ELR (cell line): ENCODE measurements around the gene ZNF143.
A peak's percentile ranks its signal among the peaks of the same experiment; 100 is the strongest.
"Not testable (repeated sequence)": the region's sequence is repeated elsewhere in the genome, so short reads cannot be mapped to it uniquely, and the experiment has no call there.

Experiments
- DNase-seq: peaks from one replicate; pipeline ENCODE4 v3.0.0-alpha.2; 2015; ENCODE audit warnings: low read depth

The ZNF143 gene

DNA sequence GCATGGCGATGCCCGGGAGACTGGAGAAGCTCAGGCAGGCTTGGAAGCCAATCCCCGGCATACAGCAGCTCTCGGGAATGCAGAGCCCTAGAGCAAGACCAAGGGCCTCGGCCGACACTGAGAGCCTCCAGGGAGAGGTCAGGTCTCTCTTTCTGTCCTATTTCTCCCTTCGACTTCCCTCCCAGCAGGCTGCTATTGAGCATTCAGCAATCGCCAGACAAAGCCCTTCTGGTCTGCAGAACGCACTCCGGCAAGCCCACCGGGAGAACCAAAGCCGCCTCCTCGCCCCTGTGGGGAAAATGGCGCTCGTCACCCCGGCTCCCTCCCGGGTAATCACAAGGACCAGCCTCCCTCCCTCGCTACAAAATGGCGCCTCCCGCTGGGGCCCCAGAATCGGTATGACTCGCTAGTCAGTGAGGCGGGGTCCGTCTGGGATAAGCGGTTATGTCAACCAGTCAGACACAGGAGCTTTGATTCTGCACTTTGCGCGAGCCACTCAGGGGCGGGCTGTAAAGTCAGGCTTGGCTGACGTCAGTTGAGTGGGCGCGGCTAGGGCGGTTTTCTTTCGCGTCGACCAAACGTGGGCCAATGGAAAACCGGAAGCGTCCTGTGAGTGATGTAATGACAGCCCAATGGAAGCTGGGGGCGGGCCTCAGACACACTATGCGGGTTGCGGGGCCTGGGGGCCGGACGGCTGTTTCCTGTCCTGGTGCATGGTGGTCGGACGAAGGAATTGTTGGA lies at the start of gene ZNF143:
Gene ZNF143, plus strand, starts transcription at position 691 of the 741 bp plus-strand sequence. CDS start 10,297 bp downstream, outside the sequence.
- DNase-seq = peak; percentile 100

DNA sequence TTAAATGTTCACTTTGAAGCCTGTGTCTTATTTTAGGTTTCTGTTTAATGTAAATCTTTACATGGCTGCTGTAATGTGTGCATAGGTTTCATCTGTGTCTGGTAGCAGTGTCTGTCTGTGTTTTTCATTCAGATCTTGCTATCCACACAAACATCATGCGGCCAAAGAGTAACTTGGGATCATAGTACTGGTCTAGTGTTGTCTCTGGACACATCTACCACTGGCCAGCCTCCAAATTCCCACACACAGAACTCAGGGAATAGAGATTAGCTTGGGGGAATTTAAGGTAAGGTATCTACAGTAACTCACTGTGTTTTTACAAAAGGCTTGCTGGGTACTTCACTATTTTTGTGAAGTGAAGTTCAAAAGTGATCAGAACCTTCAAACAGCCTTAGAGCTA lies 32.1 kb upstream of the ZNF143 start:
- DNase-seq = no peak

DNA sequence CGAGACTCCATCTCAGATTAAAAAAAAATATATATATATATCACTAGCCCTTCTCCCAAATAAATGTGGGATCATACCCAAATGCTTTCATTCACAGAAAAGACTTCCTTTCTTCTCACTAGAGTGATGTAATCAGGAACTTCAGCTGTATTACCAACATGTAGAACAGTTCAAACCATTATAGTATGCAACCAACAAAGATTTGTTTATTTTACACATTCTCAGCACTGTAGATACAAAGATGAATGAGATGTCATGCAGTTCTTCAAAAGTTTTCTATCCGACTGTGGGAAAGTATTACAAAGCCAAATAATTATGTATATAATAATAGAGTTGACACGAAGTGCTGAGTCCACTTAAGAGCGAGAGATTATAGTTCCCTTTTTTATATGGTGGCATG lies 22.2 kb upstream of the ZNF143 start:
- no peak for DNase-seq

DNA sequence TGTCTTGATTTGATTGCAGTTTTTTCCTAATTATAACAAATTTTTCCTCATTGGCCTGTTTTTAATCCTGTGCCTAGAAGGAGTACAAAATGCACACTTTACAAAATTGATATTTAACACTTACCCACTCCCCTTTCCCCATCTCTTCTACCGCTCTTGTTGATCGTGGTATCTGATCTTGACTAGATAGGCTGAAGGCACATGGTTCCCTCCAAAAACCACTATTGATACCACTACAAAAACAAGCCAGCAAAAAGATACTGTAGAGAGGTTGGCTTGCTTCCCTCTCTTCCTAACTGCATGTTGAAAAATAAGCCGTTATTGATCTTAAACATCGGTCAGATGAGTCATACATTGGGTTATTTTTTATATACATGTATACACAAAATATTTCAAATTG lies 14.6 kb upstream of the ZNF143 start:
- no peak for DNase-seq

DNA sequence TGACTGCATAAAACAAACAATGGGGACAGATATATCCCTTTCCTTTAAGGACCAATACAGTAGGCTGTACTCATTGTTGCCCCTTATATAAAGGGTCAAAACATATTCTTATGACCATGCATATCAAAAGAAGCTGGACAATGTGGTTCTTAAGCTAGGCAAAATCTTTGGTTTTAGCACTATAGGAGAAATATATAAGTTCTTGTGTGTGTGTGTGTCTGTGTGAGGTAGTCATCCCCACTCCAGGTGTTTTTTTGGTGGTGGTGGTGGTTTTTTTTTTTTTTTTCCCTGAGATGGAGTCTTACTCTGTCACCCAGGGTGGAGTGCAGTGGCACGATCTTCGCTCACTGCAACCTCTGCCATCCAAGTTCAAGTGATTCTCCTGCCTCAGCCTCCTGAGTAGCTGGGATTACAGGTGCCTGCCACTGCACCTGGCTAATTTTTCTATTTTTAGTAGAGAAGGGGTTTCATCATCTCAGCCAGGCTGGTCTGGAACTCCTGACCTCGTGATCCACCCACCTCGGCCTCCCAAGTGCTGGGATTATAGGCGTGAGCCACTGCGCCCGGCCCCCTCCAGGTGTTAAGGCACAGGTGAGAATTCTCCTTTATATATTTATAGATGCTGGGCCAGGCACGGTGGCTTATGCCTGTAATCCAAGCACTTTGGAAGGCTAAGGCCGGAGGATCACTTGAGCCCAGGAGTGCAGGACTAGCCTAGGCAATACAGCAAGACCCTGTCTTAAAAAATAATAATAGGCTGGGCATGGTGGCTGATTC lies 12.0 kb upstream of the ZNF143 start:
- DNase-seq = no peak

DNA sequence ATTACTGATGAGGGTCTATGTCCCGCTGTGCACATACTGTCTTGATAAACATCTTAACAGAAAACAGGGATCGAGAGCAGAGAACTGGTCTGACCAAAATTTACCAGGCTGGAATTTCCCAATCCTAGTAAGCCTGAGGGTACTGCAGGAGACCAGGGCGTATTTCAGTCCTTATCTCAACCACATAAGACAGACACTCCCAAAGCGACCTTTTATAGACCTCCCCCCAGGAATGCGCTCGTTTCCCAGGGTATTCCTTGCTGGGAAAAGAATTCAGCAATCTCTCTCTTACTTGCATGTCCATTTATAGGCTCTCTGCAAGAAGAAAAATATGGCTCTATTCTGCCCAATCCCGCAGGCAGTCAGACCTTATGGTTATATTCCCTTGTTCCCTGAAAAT lies 8.8 kb upstream of the ZNF143 start:
- DNase-seq = not testable (repeated sequence)

DNA sequence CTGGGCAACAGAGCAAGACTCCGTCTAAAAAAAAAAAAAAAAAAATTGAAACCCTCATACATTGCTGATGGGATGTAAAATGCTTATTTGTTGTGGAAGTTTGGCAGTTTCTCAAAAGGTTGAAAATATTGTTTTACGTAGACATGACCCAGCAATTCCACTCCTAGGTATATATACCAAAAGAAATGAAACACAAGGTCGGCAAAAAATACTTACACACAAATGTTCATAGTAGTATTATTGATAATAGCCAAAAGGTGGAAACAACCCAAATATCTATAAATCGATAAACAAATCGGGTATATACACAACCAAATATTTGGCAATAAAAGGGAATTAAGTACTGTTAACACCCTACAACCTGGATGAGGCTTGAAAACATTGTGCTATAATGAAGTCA lies 5.1 kb upstream of the ZNF143 start:
- no peak for DNase-seq

DNA sequence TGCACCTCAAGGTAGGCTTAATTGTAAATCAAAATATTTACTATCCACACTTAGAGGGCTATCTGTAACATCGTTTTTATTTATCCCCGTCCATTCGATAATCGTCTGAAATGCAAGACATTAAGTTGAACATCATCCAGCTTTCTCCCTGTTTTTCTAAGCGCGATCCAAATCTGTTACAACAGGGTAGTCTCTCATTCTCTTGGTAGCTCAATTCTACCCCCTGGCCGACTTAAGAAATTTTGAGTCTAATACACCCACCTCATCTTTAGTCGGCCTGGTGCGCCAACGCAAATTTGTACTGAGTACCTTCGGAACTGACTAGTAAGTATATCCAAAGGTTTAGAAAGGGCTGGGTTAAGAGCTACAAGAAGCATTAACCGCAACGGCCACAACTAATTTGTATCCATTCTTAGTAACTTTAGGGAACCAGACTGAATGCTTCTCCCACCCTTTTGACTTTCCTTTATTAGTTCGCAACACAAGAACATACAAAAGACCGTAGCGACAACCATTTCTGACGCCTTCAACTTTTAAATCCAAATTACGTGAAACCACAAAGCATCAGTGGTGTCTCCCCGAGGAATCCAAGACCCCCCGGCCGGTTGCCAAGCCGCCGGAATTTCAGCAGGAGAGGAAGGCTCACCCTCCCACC lies 1.0 kb upstream of the ZNF143 start:
- peak; percentile 61 for DNase-seq

DNA sequence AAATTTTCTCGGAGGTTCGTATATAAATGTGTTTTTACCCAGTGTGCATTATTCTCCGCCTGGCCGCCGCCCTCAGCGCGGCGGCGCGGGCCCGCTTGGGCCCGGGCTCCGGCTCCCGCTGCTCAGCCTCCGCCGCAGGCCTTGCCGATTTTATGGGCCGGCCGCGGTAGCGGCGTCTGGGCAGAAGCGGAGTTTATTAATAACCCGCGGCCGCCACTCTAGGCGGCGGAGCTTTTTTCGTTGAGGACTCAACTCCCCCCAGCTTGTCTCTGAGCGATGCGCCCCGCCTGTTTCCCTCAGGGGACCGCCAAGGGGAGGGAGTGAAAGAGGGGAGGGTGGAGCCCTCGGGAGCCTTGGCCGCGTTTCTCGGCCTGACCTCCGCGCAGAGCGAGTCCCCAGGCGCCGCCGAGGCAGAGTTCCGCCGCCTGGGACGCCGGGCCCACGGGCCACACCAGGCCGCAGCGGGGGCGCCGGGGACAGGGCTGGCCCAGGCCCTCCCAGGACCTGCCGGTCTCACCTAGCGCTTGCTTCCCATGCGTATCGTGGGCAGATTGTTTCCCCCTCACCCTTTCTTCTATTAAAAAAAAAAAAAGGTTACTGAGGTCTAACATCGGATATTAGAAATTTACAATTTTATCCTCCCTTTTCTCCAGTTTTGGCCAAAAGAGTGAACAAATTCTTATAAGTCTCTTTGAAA lies 399 bp downstream of the ZNF143 start:
- DNase-seq = peak; percentile 92

DNA sequence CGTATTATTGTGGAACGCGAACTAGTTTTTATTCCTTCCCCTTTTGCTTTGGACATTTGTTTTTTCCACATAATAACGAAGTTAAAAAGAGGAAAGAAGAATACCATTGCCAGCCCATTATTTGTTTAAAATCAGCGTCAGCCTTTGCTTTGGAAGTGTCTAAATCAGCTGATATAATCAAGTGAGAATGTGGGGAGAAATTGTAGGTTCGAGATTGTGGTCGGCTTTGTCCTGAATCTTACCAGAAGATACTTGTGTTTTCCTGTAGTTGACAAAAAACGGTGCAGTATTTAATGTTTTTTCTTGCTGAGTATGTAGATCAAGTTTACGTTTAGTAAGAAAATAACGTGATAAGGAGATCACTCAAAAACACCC lies 935 bp downstream of the ZNF143 start:
- peak; percentile 36 for DNase-seq

DNA sequence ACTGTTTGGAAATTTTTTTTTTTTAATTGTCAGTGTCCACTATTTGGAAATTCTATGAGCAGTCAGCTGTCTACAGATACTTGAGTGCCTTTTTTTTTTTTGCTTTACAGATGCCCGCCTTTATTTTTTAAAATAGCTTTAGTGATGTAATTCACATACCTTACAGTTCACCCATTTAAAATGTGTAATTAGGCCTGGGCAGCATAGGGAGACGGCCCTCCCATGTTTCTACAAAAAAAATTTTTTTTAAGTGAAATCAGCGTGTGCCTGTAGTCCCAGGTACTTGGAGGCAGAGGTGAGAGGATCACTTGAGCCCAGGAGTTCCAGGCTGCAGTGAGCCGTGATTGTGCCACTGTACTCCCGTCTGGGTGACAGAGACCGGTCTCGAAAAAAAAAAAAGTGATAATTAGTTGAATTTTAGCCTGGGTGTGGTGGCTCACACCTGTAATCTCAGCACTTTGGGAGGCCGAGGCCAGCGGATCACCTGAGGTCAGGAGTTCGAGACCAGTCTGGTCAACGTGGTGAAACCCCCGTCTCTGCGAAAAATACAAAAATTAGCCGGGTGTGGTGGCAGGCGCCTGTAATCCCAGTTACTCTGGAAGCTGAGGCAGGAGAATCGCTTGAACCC lies 1.5 kb downstream of the ZNF143 start:
- DNase-seq = no peak

DNA sequence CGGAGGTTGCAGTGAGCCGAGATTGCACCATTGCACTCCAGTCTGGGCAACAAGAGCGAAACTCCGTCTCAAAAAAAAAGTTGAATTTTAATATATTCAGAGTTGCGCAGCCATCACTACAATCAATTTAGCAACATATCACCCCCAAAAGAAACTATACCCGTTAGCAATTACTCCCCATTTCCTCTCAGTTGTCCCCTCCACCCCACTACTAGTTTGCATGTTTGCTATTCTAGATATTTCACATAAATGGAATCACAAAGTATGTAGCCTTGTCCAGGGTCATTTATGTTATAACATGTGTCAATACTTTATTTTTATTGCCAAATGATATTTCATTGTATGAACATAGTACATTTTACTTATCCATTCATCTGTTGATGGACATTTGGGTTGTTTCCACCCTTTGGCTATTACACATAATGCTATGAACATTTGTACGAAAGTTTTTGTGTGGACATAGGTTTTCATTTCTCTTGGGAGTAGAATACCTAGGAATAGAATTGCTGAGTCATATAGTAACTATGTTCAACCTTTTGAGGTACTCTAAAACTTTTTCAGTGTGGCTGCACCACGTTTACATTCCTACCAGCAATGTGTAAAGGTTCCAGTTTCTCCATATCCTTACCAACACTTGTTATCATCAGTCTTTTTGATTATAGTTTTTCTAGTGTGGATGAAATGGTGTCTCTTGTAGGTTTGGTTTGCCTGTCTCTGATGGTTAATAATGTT lies 2.2 kb downstream of the ZNF143 start:
- DNase-seq = no peak

DNA sequence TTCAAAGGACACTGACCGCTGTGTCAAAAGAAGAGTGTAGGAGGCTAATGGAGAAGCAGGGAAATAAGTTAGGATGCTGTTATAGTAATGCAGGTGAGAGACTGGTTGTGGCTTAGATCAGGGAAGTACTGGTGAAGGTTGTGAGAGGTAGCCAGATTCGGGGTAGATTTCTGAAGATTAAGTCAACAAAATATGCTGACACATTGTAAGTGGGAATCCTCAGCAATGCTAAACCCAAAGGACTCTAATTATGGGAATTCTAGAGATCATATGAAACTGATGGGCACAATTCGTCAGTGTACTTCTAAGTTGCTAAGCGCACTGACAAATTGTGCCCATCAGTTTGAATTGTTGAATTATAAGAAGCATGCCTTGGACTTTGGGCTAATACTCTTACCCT lies 10.0 kb downstream of the ZNF143 start:
- DNase-seq = no peak

DNA sequence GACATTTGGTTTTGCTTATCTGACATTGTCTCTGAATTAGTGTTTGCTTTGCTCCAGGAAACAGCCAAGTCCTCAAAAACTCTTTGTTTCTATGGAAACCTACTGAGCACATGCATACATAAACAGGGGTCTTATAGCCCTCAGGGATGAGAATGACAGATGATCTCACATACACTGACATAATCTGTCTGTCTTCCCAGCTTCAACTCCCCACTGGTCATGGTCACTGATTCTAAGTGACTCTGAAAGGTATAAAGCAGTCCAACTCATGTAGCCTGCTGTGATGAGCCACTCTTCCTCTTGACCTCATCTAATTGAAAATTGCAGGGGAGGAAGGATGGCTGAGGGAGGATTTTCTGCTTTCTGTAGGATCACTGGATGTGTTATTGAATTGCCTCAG lies 12.6 kb downstream of the ZNF143 start:
- no peak for DNase-seq

DNA sequence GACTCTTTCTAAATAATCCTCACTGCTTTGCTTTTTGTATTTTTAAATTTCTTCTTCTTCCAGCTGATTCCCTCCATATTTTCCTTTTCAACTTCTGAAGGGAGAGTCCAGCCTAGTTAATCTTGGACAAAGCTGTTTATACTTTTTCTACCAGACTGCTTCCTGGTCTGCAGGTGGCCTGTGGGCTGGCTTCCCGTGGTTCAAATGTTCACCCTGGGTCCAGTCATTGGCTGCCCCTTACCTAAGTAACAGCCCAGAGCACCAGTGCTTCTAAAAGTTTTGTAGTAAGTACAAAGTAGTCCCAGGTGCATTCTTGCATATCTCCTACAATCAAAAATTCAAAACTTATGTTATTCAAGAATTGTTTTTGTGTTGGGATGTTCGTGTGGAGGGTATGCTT lies 19.1 kb downstream of the ZNF143 start:
- DNase-seq = no peak

DNA sequence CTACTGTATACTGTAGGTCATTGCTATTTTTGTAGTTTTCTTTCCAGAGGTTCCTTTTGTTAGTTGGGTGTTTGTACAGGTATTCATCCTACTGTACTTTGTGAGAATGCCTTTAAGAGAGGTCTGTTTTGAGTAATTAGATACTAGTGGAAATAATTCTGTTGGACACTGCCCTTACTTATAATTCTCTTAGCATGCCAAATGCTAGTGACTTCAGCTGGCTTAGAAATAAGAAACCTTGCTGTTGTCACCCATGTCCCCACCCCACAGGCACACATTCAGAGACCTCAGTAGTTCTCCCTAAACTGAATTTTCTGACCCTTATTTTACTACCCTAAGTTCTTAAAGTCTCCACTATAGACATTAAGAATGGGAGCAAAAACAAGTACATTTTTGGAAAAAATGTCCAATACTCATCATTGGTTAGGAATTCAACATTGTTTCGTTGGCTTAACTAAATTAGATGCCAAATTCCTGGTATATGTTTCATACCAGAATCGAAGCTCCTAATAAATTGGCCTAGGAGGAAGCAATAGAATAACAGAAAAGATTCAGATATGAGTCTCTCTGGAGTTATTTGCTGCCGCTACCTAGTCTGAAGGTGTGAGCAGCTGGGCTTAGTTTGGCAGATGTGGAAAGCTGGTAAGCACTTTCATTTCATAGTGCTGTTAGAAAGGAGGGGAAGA lies 28.4 kb downstream of the ZNF143 start:
- DNase-seq = peak; percentile 79

DNA sequence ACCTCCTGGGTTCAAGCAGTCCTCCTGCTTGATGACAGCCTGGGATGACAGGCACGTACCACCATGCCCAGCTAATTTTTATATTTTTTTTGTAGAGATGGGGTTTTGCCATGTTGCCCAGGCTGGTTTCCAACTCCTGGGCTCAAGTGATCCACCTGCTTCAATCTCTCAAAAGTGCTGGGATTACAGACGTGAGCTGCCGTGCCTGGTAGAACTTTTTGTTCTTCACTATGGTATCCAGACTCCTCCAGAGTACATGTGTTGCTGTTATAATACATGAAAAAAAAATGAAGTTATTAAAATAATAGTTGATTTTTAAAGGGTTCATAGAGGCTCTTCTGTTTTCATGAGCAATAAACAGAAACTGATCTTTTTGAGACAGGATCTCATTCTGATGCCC lies 29.6 kb downstream of the ZNF143 start:
- no peak for DNase-seq

DNA sequence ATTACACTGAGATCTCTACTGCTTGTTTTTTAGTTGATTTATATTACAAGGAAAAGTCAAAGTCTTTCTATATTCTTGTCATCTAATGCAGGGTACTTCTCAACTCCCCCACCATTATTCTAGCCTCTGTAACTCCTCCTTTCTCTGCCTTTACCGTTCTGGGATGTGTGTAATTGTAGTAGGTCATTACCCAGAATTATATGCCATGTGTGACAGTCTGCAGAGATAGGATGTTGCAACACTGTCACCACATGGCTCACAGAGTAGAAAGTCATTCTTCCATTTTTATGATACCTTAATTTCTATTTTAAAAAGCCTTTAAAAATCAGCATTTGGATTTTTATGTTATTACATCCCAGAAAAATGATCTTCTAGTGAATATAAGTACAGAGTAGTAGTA lies 32.7 kb downstream of the ZNF143 start:
- DNase-seq = no peak

DNA sequence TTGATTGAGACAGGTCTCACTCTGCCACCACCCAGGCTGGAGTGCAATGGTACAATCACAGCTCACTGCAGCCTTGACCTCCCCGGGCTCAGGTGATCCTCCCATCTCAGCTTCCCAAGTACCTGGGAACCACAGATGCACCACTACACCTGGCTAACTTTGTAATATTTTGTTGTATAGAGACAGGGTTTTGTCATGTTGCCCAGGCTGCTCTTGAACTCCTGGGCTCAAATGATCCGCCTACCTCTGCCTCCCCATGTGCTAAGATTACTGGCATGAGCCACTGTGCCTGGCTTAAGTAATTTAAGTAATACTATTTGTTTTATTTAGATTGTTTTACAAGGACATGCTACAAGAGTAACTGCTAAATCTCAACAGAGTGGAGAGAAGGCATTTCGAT lies 33.5 kb downstream of the ZNF143 start:
- no peak for DNase-seq

DNA sequence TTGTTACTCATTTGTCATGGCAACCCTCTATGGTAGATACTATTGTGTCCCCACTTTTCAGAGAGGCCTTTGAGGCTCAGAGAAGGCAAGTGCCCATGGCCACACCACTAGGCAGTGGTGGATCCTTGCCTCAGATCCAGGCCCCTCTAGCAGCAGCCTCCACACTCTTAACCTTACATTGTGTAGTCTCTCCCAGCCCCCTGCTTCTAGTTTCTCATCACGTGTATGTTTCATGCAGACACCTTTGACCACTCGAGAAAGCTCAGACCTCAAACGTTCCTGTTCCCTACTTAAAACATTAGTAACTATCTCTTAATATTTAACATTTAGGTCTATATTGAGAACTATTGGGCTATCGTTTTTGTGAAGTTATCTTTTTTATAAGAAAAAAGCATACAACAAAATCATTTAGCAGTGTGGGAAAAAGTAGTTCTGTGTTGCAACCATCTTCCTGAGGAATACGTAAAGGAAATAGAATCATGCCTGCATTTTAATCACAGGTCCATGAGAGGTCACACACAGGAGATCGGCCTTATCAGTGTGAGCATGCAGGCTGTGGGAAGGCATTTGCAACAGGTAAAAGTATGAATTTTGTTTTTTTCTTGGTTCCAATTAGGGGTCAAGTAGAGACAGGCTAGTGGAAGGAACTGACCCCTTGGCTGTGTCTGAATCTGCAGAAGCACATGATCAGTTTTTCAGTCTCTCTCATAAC lies 35.1 kb downstream of the ZNF143 start:
- no peak for DNase-seq
